Measurements from ENCODE around the gene ZNF318.

DNA sequence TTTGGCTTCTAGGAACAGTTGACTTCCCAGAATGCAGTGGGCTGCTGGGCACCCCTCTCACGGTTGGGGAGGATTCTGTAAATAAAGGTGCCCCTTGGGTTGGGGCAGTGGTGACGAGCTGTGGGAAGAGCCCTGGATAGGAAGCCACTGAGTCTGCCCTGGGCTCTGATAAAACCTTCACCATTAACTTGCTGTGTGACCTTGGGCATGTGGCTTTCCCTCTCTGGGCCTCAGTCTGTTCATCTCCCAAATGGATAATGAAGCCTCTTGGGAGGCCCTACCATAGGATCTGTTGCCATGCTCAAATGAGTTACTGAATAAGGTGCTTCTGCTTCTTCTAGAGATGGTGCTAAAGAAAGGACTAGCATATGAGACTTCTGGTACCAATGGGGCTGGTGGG is 64.6 kb downstream of the ZNF318 start:
- TF ChIP-seq, protein P1, sequence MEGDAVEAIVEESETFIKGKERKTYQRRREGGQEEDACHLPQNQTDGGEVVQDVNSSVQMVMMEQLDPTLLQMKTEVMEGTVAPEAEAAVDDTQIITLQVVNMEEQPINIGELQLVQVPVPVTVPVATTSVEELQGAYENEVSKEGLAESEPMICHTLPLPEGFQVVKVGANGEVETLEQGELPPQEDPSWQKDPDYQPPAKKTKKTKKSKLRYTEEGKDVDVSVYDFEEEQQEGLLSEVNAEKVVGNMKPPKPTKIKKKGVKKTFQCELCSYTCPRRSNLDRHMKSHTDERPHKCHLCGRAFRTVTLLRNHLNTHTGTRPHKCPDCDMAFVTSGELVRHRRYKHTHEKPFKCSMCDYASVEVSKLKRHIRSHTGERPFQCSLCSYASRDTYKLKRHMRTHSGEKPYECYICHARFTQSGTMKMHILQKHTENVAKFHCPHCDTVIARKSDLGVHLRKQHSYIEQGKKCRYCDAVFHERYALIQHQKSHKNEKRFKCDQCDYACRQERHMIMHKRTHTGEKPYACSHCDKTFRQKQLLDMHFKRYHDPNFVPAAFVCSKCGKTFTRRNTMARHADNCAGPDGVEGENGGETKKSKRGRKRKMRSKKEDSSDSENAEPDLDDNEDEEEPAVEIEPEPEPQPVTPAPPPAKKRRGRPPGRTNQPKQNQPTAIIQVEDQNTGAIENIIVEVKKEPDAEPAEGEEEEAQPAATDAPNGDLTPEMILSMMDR (IDR thresholded peaks at IDR 0.05; ENCODE audit: poor library complexity, severe bottlenecking) = no peak
- TF ChIP-seq EP300 (conservative IDR thresholded peaks at IDR 0.05; ENCODE audit: poor library complexity, severe bottlenecking) = no peak

All from neural cell (in vitro differentiated cells).